ENCODE measurements around the gene CEP170B.

GRCh38 chr14:104898195-104898558 lies 33.1 kb downstream of the CEP170B start:
- TF ChIP-seq MAX (IDR thresholded peaks at IDR 0.05) (no peak), REST (IDR thresholded peaks at IDR 0.05; ENCODE audit: low read depth) (no peak), CREB1 (IDR thresholded peaks at IDR 0.05; ENCODE audit: low read depth) (no peak), EP300 (IDR thresholded peaks at IDR 0.05; ENCODE audit: borderline replicate concordance) (no peak), YY1 (IDR thresholded peaks at IDR 0.05; ENCODE audit: low read depth) (no peak), CEBPB (IDR thresholded peaks at IDR 0.05) (no peak), USF1 (IDR thresholded peaks at IDR 0.05) (no peak), FOXM1 (IDR thresholded peaks at IDR 0.05; ENCODE audit: borderline replicate concordance, low read depth) (no peak), RAD21 (IDR thresholded peaks at IDR 0.05; ENCODE audit: low read depth) (no peak)
